ENCODE results near the gene ST7L.

- TF ChIP-seq CTCF (IDR thresholded peaks at IDR 0.05) (no peak), POLR2A (IDR thresholded peaks at IDR 0.05) (no peak)
Measured at GRCh38 chr1:112636056-112636455, 17.1 kb upstream of the ST7L start.

All from lower leg skin (tissue), 3 donors.